A673 (cell line): ENCODE measurements around the gene RYK.

Experiments
- EZH2 ChIP-seq: fragments of 200-600 bp; sonication (generic); IDR thresholded peaks from 2 replicates; pipeline ENCODE4 v1.6.1; 2017; ENCODE audit warnings: borderline replicate concordance, low read depth, mild to moderate bottlenecking, mixed read lengths, antibody characterized with exemption, low read length; ENCODE audit not compliant: poor library complexity, severe bottlenecking
- TF ChIP-seq, protein P1 (sequence below): fragments of 300-800, 200-600 bp; sonication (generic); conservative IDR thresholded peaks from 2 replicates; pipeline ENCODE4 v1.5.1; 2017; ENCODE audit warnings: low read depth, mild to moderate bottlenecking, antibody characterized with exemption, low read length, moderate library complexity, mixed read lengths

DNA sequence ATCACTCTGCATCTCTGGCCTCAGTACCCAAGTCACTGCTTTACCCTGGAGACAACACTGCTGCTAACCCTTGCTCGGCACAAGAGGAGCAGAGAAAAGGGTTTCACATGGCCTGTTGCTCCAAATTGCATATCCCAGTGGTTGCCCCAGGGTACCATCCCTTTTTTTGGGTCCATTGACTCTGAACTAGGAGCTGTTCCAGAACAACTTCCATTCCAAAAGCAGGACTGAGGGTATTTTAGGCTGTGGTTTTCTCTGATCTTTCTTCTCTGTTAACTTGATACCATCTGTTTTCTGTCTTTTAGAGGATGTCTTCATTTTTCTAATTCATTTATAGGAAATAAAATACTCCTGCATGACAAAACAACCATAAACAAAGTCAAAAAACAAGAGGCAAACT is 17.3 kb upstream of the RYK start:
- TF ChIP-seq, protein P1, sequence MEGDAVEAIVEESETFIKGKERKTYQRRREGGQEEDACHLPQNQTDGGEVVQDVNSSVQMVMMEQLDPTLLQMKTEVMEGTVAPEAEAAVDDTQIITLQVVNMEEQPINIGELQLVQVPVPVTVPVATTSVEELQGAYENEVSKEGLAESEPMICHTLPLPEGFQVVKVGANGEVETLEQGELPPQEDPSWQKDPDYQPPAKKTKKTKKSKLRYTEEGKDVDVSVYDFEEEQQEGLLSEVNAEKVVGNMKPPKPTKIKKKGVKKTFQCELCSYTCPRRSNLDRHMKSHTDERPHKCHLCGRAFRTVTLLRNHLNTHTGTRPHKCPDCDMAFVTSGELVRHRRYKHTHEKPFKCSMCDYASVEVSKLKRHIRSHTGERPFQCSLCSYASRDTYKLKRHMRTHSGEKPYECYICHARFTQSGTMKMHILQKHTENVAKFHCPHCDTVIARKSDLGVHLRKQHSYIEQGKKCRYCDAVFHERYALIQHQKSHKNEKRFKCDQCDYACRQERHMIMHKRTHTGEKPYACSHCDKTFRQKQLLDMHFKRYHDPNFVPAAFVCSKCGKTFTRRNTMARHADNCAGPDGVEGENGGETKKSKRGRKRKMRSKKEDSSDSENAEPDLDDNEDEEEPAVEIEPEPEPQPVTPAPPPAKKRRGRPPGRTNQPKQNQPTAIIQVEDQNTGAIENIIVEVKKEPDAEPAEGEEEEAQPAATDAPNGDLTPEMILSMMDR, result no peak
- TF ChIP-seq EZH2, result no peak
